Measurements from ENCODE around the gene MYO3B.

GRCh38 chr2:170514140-170514539, 336.2 kb downstream of the MYO3B start:
- no peak for TF ChIP-seq FOXP2 (optimal IDR thresholded peaks at IDR 0.05; ENCODE audit: borderline replicate concordance, extremely low read depth, extremely low read length, insufficient read depth)
- TF ChIP-seq SIN3A (IDR thresholded peaks at IDR 0.05; ENCODE audit: borderline replicate concordance, insufficient read depth, low read length): no peak
